Sciatic nerve (tissue), 1 donor: ENCODE data around the gene ZNF646. TPM values are rescaled to one million over a fixed set of nuclear protein-coding genes. Genes with fewer than 3 reads are reported as not detected.

Experiments
- total RNA-seq: library from RNA; stranded (reverse); fragmentation: NEBNext Ultra II Directional; extraction: Animal tissue kit (Norgen Biotek cat#: 25700); gene quantifications from one replicate; pipeline ENCODE4 v1.2.1, GENCODE V29; 2021
- donor health status: DM: no; HTN: no; CAD: no.

Gene ZNF646
- total RNA-seq, 1 donor from 2014 or later = 16.3 TPM

Other genes starting within 250 kb of the ZNF646 start
- 36.6 TPM for gene BCL7C, start 180.3 kb upstream of the ZNF646 start, total RNA-seq
- gene CTF1, start 177.8 kb upstream of the ZNF646 start, total RNA-seq = 13.3 TPM
- gene FBXL19, start 150.8 kb upstream of the ZNF646 start, total RNA-seq = 13.1 TPM
- 21.8 TPM for gene ORAI3, start 125.4 kb upstream of the ZNF646 start, total RNA-seq
- gene SETD1A, start 116.7 kb upstream of the ZNF646 start, total RNA-seq = 17.8 TPM
- 16.3 TPM for gene HSD3B7, start 89.2 kb upstream of the ZNF646 start, total RNA-seq
- gene STX1B, start 63.8 kb upstream of the ZNF646 start, total RNA-seq = 2.1 TPM
- gene STX4, start 40.9 kb upstream of the ZNF646 start, total RNA-seq = 93.5 TPM
- 6.8 TPM for gene ZNF668, start 182 bp upstream of the ZNF646 start, total RNA-seq
- gene PRSS53, start 14.5 kb downstream of the ZNF646 start, total RNA-seq = 3.1 TPM
- 65.0 TPM for gene VKORC1, start 20.4 kb downstream of the ZNF646 start, total RNA-seq
- 35.0 TPM for gene BCKDK, start 34.0 kb downstream of the ZNF646 start, total RNA-seq
- 67.3 TPM for gene KAT8, start 43.2 kb downstream of the ZNF646 start, total RNA-seq
- gene PRSS8, start 61.3 kb downstream of the ZNF646 start, total RNA-seq = not detected
- 4.3 TPM for gene PRSS36, start 75.6 kb downstream of the ZNF646 start, total RNA-seq
- gene FUS, start 105.7 kb downstream of the ZNF646 start, total RNA-seq = 259 TPM
- 20.3 TPM for gene PYCARD, start 128.3 kb downstream of the ZNF646 start, total RNA-seq
- gene TRIM72, start 139.7 kb downstream of the ZNF646 start, total RNA-seq = 0.40 TPM
- gene PYDC1, start 142.7 kb downstream of the ZNF646 start, total RNA-seq = not detected
- 26.2 TPM for gene ITGAM, start 185.6 kb downstream of the ZNF646 start, total RNA-seq